HEK293 (cell line): ENCODE results near the gene LAMA2.
A peak's percentile ranks its signal among the peaks of the same experiment; 100 is the strongest.

Experiments
- CTCF ChIA-PET: fragments of 350-600 bp; formaldehyde crosslinking; extraction: SDS; loops from one replicate; lab custom pipeline; 2021; ENCODE audit warnings: antibody characterized with exemption; lab: Yijun Ruan, JAX
- POLR2A ChIA-PET: fragments of 300-600 bp; formaldehyde crosslinking; extraction: SDS; loops from one replicate; lab custom pipeline; 2020; ENCODE audit warnings: antibody characterized with exemption, inconsistent platforms; lab: Yijun Ruan, JAX
- H3K27ac ChIP-seq: fragments of 200-500 bp; sonication (Bioruptor generic); 2 replicates; pipeline ENCODE4 v1.5.1; 2014; ENCODE audit warnings: low read depth, low read length, control low read depth, inconsistent platforms; ENCODE audit errors: extremely low read depth
- H3K36me3 ChIP-seq, 2 experiments: fragments of 200-500 bp in 1 of 2; sonication (Bioruptor generic) in 1 of 2; 1 replicate in 1 of 2; 2 replicates in 1 of 2; pipeline ENCODE4 v1.5.1; 2014 to 2017; ENCODE audit warnings: inconsistent platforms in 2 of 2, low read length in 2 of 2; ENCODE audit not compliant: control insufficient read depth in 2 of 2, insufficient read depth in 1 of 2
- H3K4me1 ChIP-seq: fragments of 200-500 bp; sonication (Bioruptor generic); 2 replicates; pipeline ENCODE4 v1.5.1; 2014; ENCODE audit warnings: mild to moderate bottlenecking, low read length, inconsistent platforms; ENCODE audit not compliant: control insufficient read depth, insufficient read depth
- H3K4me3 ChIP-seq: 2 replicates; pipeline ENCODE4 v1.5.1; 2011; ENCODE audit warnings: low read depth, mild to moderate bottlenecking, control low read depth, low read length, moderate library complexity
- H3K9me3 ChIP-seq: fragments of 200-500 bp; sonication (Bioruptor generic); 2 replicates; pipeline ENCODE4 v1.5.1; 2014; ENCODE audit warnings: low read depth, low read length, inconsistent platforms; ENCODE audit not compliant: control insufficient read depth, insufficient read depth
- BCL6B ChIP-seq: fragments of 450-650 bp; formaldehyde crosslinking; IDR thresholded peaks from 2 replicates; pipeline ENCODE4 v1.5.1; 2017; ENCODE audit warnings: missing biosample characterization, missing genetic modification characterization
- KLF7 ChIP-seq: fragments of 450-650 bp; formaldehyde crosslinking; IDR thresholded peaks from 2 replicates; pipeline ENCODE4 v1.5.1; 2016; ENCODE audit warnings: missing biosample characterization, missing genetic modification characterization, borderline replicate concordance
- KLF9 ChIP-seq: fragments of 450-650 bp; formaldehyde crosslinking; IDR thresholded peaks from 2 replicates; pipeline ENCODE4 v1.5.1; 2016; ENCODE audit warnings: missing biosample characterization, missing genetic modification characterization, low read depth
- PRDM10 ChIP-seq: fragments of 450-650 bp; formaldehyde crosslinking; IDR thresholded peaks from 2 replicates; pipeline ENCODE4 v1.5.1; 2016; ENCODE audit warnings: missing biosample characterization, missing genetic modification characterization
- SALL2 ChIP-seq: fragments of 450-650 bp; formaldehyde crosslinking; IDR thresholded peaks from 2 replicates; pipeline ENCODE4 v1.5.0; 2017; ENCODE audit warnings: missing biosample characterization, mild to moderate bottlenecking, missing genetic modification characterization, borderline replicate concordance
- SETDB1 ChIP-seq: IDR thresholded peaks from one replicate; pipeline ENCODE4 v1.6.1; 2017; ENCODE audit warnings: mild to moderate bottlenecking, low read length, moderate library complexity, mixed read lengths; ENCODE audit not compliant: insufficient read length
- SP7 ChIP-seq: fragments of 450-650 bp; formaldehyde crosslinking; IDR thresholded peaks from 2 replicates; pipeline ENCODE4 v1.5.1; 2016; ENCODE audit warnings: missing biosample characterization, missing genetic modification characterization
- TRIM28 ChIP-seq: IDR thresholded peaks from 2 replicates; pipeline ENCODE4 v1.6.1; 2011; ENCODE audit warnings: low read length, control low read depth, borderline replicate concordance
- ZBTB17 ChIP-seq: fragments of 450-650 bp; formaldehyde crosslinking; IDR thresholded peaks from 2 replicates; pipeline ENCODE4 v1.5.1; 2016; ENCODE audit warnings: missing biosample characterization, missing genetic modification characterization
- ZBTB8A ChIP-seq: fragments of 450-650 bp; formaldehyde crosslinking; IDR thresholded peaks from 2 replicates; pipeline ENCODE4 v1.5.1; 2016; ENCODE audit warnings: missing biosample characterization, missing genetic modification characterization
- ZNF223 ChIP-seq: fragments of 450-650 bp; formaldehyde crosslinking; IDR thresholded peaks from 2 replicates; pipeline ENCODE4 v1.5.1; 2016; ENCODE audit warnings: missing biosample characterization, missing genetic modification characterization
- ZNF350 ChIP-seq: fragments of 450-650 bp; formaldehyde crosslinking; IDR thresholded peaks from 2 replicates; pipeline ENCODE4 v1.5.0; 2017; ENCODE audit warnings: missing biosample characterization, mild to moderate bottlenecking, missing genetic modification characterization
- ZNF391 ChIP-seq: fragments of 450-650 bp; formaldehyde crosslinking; IDR thresholded peaks from 2 replicates; pipeline ENCODE4 v1.5.1; 2016; ENCODE audit warnings: low read depth, missing biosample characterization, missing genetic modification characterization, borderline replicate concordance
- ZNF670 ChIP-seq: fragments of 450-650 bp; formaldehyde crosslinking; IDR thresholded peaks from 2 replicates; pipeline ENCODE4 v1.5.1; 2016; ENCODE audit warnings: missing biosample characterization, missing genetic modification characterization, low read depth
- ZNF707 ChIP-seq: fragments of 450-650 bp; formaldehyde crosslinking; IDR thresholded peaks from 2 replicates; pipeline ENCODE4 v1.5.1; 2016; ENCODE audit warnings: missing biosample characterization, missing genetic modification characterization
- ZNF843 ChIP-seq: fragments of 450-650 bp; formaldehyde crosslinking; IDR thresholded peaks from 2 replicates; pipeline ENCODE4 v1.5.1; 2016; ENCODE audit warnings: missing biosample characterization, missing genetic modification characterization
- ZSCAN4 ChIP-seq: fragments of 450-650 bp; formaldehyde crosslinking; IDR thresholded peaks from 2 replicates; pipeline ENCODE4 v1.5.1; 2017; ENCODE audit warnings: missing biosample characterization, missing genetic modification characterization
- TF ChIP-seq, protein P1 (sequence below): fragments of 450-650 bp; formaldehyde crosslinking; IDR thresholded peaks from 2 replicates; pipeline ENCODE4 v1.5.1; 2016; ENCODE audit warnings: missing biosample characterization, missing genetic modification characterization, borderline replicate concordance
- TF ChIP-seq, protein P2 (sequence below): fragments of 450-650 bp; formaldehyde crosslinking; IDR thresholded peaks from 2 replicates; pipeline ENCODE4 v1.5.1; 2016; ENCODE audit warnings: missing biosample characterization, missing genetic modification characterization
- TF ChIP-seq, protein P3 (sequence below): fragments of 450-650 bp; formaldehyde crosslinking; IDR thresholded peaks from 2 replicates; pipeline ENCODE4 v1.5.1; 2016; ENCODE audit warnings: missing biosample characterization, missing genetic modification characterization

LAMA2 gene

DNA sequence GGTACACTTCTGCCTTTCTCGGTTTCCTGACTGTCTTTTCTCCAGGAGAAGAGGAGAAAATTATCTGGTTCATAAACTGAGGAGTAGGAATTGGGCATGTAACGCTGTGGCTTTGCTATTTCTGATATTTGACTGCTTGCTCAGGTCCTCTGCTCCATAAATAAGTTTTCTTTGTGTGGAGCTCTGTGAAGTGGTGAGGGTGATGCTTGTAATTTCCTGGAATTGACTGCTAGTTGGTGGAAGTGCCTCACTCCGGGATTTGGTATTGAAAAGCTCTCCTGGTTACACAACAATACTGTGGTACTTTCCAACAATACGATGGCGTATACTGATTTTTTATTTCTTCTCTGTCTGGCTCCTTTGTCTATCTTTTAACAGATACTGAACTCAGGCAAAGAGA is 25.1 kb upstream of the LAMA2 start (continued):
- TF ChIP-seq, protein P1, sequence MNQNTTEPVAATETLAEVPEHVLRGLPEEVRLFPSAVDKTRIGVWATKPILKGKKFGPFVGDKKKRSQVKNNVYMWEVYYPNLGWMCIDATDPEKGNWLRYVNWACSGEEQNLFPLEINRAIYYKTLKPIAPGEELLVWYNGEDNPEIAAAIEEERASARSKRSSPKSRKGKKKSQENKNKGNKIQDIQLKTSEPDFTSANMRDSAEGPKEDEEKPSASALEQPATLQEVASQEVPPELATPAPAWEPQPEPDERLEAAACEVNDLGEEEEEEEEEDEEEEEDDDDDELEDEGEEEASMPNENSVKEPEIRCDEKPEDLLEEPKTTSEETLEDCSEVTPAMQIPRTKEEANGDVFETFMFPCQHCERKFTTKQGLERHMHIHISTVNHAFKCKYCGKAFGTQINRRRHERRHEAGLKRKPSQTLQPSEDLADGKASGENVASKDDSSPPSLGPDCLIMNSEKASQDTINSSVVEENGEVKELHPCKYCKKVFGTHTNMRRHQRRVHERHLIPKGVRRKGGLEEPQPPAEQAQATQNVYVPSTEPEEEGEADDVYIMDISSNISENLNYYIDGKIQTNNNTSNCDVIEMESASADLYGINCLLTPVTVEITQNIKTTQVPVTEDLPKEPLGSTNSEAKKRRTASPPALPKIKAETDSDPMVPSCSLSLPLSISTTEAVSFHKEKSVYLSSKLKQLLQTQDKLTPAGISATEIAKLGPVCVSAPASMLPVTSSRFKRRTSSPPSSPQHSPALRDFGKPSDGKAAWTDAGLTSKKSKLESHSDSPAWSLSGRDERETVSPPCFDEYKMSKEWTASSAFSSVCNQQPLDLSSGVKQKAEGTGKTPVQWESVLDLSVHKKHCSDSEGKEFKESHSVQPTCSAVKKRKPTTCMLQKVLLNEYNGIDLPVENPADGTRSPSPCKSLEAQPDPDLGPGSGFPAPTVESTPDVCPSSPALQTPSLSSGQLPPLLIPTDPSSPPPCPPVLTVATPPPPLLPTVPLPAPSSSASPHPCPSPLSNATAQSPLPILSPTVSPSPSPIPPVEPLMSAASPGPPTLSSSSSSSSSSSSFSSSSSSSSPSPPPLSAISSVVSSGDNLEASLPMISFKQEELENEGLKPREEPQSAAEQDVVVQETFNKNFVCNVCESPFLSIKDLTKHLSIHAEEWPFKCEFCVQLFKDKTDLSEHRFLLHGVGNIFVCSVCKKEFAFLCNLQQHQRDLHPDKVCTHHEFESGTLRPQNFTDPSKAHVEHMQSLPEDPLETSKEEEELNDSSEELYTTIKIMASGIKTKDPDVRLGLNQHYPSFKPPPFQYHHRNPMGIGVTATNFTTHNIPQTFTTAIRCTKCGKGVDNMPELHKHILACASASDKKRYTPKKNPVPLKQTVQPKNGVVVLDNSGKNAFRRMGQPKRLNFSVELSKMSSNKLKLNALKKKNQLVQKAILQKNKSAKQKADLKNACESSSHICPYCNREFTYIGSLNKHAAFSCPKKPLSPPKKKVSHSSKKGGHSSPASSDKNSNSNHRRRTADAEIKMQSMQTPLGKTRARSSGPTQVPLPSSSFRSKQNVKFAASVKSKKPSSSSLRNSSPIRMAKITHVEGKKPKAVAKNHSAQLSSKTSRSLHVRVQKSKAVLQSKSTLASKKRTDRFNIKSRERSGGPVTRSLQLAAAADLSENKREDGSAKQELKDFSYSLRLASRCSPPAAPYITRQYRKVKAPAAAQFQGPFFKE: no peak
- TF ChIP-seq SP7 (tag by site-specific recombination) (no peak), BCL6B (tag by site-specific recombination) (no peak), ZNF391 (tag by site-specific recombination) (no peak)

DNA sequence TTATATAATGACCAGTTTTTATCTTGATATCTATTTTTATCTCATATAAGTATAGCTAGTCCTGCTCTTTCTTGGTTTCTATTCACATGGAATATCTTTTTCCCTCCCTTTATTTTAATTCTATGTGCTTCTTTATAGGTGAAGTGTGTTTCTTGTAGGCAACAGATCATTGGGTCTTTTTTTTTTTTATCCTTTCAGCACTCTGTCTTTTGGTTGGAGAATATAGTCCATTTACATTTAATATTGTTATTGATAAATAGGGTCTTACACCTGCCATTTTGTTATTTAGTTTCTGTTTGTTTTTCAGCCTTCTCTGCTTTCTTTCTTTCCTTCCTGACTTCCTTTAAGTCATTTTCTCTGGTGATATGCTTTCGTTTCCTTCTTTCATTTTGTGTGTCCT is 22.2 kb upstream of the LAMA2 start:
- Histone ChIP-seq H3K9me3 (no peaks in the 10 kb centered on the region), H3K36me3 (no peaks in the 10 kb centered on the region), H3K27ac (no peak overlapping the region), H3K4me3 (no peak overlapping the region), H3K4me1 (no peaks in the 10 kb centered on the region)
- ChIA-PET CTCF (no interaction called here), POLR2A (no interaction called here)
- TF ChIP-seq KLF9 (tag by site-specific recombination) (no peak), KLF7 (tag by site-specific recombination) (no peak), ZNF223 (tag by site-specific recombination) (no peak), ZNF707 (tag by site-specific recombination) (no peak), SALL2 (no peak), ZBTB8A (tag by site-specific recombination) (no peak), TRIM28 (peak; percentile 89; the same call in 1 of the 2 replicates), ZNF670 (tag by site-specific recombination) (no peak), SETDB1 (peak; percentile 85), ZNF350 (tag by site-specific recombination) (no peak)
- TF ChIP-seq, protein P2, sequence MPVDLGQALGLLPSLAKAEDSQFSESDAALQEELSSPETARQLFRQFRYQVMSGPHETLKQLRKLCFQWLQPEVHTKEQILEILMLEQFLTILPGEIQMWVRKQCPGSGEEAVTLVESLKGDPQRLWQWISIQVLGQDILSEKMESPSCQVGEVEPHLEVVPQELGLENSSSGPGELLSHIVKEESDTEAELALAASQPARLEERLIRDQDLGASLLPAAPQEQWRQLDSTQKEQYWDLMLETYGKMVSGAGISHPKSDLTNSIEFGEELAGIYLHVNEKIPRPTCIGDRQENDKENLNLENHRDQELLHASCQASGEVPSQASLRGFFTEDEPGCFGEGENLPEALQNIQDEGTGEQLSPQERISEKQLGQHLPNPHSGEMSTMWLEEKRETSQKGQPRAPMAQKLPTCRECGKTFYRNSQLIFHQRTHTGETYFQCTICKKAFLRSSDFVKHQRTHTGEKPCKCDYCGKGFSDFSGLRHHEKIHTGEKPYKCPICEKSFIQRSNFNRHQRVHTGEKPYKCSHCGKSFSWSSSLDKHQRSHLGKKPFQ (tag by site-specific recombination): no peak

GRCh38 chr6:128863983-128864382 is 19.0 kb upstream of the LAMA2 start:
- ChIA-PET POLR2A (no interaction called here), CTCF (no interaction called here)
- TF ChIP-seq, protein P3, sequence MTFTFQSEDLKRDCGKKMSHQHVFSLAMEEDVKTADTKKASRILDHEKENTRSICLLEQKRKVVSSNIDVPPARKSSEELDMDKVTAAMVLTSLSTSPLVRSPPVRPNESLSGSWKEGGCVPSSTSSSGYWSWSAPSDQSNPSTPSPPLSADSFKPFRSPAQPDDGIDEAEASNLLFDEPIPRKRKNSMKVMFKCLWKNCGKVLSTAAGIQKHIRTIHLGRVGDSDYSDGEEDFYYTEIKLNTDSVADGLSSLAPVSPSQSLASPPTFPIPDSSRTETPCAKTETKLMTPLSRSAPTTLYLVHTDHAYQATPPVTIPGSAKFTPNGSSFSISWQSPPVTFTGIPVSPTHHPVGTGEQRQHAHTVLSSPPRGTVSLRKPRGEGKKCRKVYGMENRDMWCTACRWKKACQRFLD (tag by site-specific recombination): no peak
- TF ChIP-seq PRDM10 (tag by site-specific recombination) (no peak), ZSCAN4 (tag by site-specific recombination) (no peak), ZBTB17 (tag by site-specific recombination) (no peak), ZNF843 (tag by site-specific recombination) (no peak)

More at GRCh38 chr6:128863983-128864382, 19.0 kb upstream of the LAMA2 start:
- H3K4me1 ChIP-seq: no peaks in the 10 kb centered on the region
- H3K4me3 ChIP-seq: no peak overlapping the region
- no peak overlapping the region for H3K27ac ChIP-seq
- H3K9me3 ChIP-seq: no peaks in the 10 kb centered on the region
- H3K36me3 ChIP-seq: no peaks in the 10 kb centered on the region
